GM19099 (cell line): Measurements from ENCODE around the gene MED13.

ENCODE experiments used
- POLR2A ChIP-seq: IDR thresholded peaks from 3 replicates; pipeline ENCODE4 v1.6.1; 2011; ENCODE audit warnings: low read depth; ENCODE audit not compliant: insufficient read length; ENCODE audit errors: extremely low read depth

Gene MED13

GRCh38 chr17:62092784-62093183 lies 27.7 kb upstream of the MED13 start:
- no peak for TF ChIP-seq POLR2A

DNA sequence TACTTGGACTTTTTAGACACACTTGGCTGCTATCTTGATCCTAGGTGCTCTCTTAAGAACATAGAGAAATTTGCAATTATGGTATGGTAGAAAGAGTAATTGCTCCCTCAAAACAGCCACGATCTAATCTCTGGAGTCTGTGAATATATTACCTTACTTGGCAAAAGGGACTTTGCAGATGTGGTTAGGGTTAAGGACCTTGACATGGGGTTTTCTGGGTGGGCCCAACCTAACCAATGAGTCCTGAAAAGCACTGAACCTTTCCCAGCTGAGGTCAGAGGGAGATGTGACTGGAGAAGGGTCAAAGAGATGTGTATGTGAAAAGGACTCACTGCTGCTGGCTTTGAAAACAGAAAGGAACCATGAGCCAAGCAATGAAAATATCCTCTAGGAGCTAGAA lies 26.7 kb upstream of the MED13 start:
- no peak for TF ChIP-seq POLR2A

DNA sequence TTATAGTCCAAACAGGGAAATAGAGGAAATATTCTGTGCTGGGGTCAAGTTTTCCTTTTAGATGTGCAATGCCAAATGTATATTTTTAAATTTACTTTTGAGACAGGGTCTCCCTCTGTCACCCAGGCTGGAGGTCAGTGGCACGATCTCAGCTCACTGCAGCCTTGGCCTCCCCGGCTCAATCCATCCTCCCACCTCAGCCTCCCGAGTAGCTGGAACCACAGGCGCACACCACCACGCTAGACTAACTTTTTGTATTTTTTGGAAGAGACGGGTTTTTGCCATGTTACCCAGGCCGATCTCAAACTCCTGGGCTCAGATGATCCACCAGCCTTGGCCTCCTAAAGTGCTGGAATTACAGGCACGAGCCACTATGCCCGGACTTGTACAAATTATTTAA lies 25.8 kb upstream of the MED13 start:
- TF ChIP-seq POLR2A: no peak

- TF ChIP-seq POLR2A: no peak
Observed at GRCh38 chr17:62090021-62090824, 25.1 kb upstream of the MED13 start.

GRCh38 chr17:62089334-62089733 lies 24.3 kb upstream of the MED13 start:
- TF ChIP-seq POLR2A: no peak

GRCh38 chr17:62086737-62087136 lies 21.7 kb upstream of the MED13 start:
- no peak for TF ChIP-seq POLR2A

- no peak for TF ChIP-seq POLR2A
Observed at GRCh38 chr17:62085511-62086408, 20.7 kb upstream of the MED13 start.

GRCh38 chr17:62084585-62084984 lies 19.5 kb upstream of the MED13 start:
- TF ChIP-seq POLR2A: no peak

GRCh38 chr17:62083651-62084050 lies 18.6 kb upstream of the MED13 start:
- TF ChIP-seq POLR2A: no peak

DNA sequence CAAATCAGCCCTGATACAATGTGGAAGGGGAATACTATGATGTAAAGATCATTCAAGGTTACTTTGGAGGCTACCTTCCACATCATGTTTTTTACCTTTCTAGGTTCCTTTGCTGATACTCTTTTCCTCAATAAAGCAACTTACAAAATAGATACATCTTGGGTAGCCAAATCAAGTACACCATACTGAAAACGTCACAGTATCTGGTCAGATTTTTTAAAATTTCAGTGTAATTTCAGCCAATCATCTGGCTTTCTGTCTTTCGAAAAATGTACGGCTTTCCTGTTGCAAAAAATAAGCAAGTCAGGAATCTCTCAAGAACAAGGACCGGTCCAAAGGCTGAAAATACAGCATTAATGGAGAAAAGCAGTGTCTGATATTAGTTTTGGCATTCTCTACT lies 15.6 kb upstream of the MED13 start:
- TF ChIP-seq POLR2A: no peak

DNA sequence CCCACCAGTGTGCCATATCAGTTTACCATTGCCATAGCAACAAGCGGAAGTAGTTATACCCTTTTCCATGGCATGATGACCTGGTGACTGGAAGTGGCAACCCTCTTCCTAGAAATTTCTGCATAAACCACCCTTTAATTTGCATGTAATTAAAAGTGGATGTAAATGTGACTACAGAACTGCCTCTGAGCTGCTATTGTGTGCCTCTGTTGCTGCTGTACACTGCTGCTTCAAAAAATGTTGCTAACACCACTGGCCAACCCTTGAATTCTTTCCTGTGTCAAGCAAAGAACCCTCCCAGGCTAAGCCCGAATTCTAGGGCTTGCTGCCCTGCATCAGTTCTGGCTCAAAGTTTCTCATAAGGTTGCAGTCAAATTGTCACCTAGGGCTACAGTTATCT lies 12.9 kb upstream of the MED13 start:
- no peak for TF ChIP-seq POLR2A

GRCh38 chr17:62076864-62077788 lies 12.0 kb upstream of the MED13 start:
- TF ChIP-seq POLR2A: no peak

GRCh38 chr17:62075308-62075815 lies 10.3 kb upstream of the MED13 start:
- no peak for TF ChIP-seq POLR2A

DNA sequence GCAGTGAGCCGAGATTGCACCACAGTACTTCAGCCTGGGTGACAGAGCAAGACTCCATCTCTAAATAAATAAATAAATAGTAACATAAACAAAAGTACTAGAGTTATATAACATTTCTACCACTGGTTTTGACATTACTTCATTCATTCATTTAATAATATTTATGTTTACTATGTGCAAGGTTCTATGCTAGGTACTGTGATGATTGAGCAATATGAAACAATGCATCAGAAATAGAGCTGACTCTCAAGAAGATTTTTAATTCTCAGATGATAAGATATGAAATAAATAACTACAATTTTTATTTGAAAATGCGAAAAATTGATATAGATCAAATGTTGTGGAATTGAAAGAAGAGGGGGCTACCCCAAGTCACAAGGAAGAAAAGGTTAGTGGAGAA lies 8.9 kb upstream of the MED13 start:
- no peak for TF ChIP-seq POLR2A

DNA sequence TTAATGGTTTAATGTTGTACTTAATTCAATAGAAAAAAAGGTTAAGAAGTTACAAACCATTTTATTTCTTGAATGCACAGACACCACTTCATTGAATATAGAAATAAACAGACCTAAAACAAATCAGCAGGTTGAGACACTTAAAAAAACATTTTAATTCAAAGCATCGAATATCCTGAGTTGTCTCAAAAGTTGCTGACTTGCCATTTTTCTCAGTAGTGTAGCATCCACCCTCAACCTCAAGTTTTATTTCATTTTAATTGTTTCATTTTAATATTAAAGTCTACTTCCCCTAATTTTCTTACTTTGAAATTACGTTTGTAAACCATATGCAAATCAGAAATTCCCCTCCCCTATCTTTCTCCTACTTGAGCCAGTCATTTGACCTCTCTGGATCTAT lies 5.8 kb upstream of the MED13 start:
- TF ChIP-seq POLR2A: no peak
